GM12878 (cell line): ENCODE measurements around the gene PRDM16. TPM values are rescaled to one million over a fixed set of nuclear protein-coding genes. Genes with fewer than 3 reads are reported as not detected.

Experiments
- CTCF ChIP-seq, 3 experiments: IDR thresholded peaks in 2 of 3; conservative IDR thresholded peaks in 1 of 3; 2 replicates each; pipeline ENCODE4 v1.5.1; 2011; ENCODE audit warnings: low read depth in 3 of 3, low read length in 3 of 3, mild to moderate bottlenecking in 3 of 3, control low read depth in 2 of 3, moderate library complexity in 2 of 3, inconsistent platforms in 1 of 3, mixed read lengths in 1 of 3; ENCODE audit not compliant: control insufficient read depth in 2 of 3, insufficient read depth in 1 of 3; ENCODE audit errors: extremely low read depth in 1 of 3
- RCOR1 ChIP-seq: conservative IDR thresholded peaks from 2 replicates; pipeline ENCODE4 v1.6.1; 2012; ENCODE audit warnings: low read depth, low read length, improper control_type of control experiment
- ZNF217 ChIP-seq: fragments of 450-650 bp; IDR thresholded peaks from 2 replicates; pipeline ENCODE4 v1.6.1; 2017; ENCODE audit warnings: antibody characterized with exemption, mild to moderate bottlenecking
- polyA plus RNA-seq, 11 experiments: library from polyadenylated mRNA; depleted of rRNA in 4 of 11; unstranded in 6 of 11; stranded (reverse) in 5 of 11; fragments of >200 nt; fragmentation: Nextera tagmentation in 4 of 11; fragmentation: Illumina TruSeq in 1 of 11; extraction: Ambion mirVana in 4 of 11; extraction: Trizol in 1 of 11; gene quantifications; 1 replicate in 1 of 11; 2 replicates in 10 of 11; pipeline versions ENCODE4 v1.2.1 to v1.2.3, GENCODE V29; 2011 to 2016; ENCODE audit warnings: inconsistent platforms in 2 of 11, missing spikeins in 2 of 11, low read depth in 1 of 11
- total RNA-seq, 4 experiments: library from RNA; depleted of rRNA in 3 of 4; stranded (reverse); fragments of >200 nt in 3 of 4; fragmentation: Illumina TruSeq in 1 of 4; extraction: Trizol in 1 of 4; gene quantifications; 2 replicates each; pipeline versions ENCODE4 v1.2.1 to v1.2.3, GENCODE V29; 2013 to 2021
- TF ChIP-seq, protein P1 (sequence below): fragments of 450-650 bp; formaldehyde crosslinking; IDR thresholded peaks from 2 replicates; pipeline ENCODE4 v1.5.0; 2022; ENCODE audit warnings: mild to moderate bottlenecking, missing genetic modification characterization
- TF ChIP-seq, protein P2 (sequence below): fragments of 150-350 bp; IDR thresholded peaks from 2 replicates; pipeline ENCODE4 v1.6.1; 2014; ENCODE audit warnings: mild to moderate bottlenecking, low read depth, low read length

PRDM16 gene
- total and polyA plus RNA-seq, 10 of the 15 experiments (the other 5 are each of a cell fraction or from before 2014, with no cell fraction given): 0.03 TPM; not detected in 9

- TF ChIP-seq ZNF217 (no peak), CTCF (IDR thresholded peaks at IDR 0.05 in 2 of 3, conservative IDR thresholded peaks at IDR 0.05 in 1 of 3; ENCODE audit: control insufficient read depth in 2 of 3, extremely low read depth in 1 of 3, insufficient read depth in 1 of 3, low read depth in 3 of 3, low read length in 3 of 3) (no peak), RCOR1 (no peak)
- TF ChIP-seq, protein P1, sequence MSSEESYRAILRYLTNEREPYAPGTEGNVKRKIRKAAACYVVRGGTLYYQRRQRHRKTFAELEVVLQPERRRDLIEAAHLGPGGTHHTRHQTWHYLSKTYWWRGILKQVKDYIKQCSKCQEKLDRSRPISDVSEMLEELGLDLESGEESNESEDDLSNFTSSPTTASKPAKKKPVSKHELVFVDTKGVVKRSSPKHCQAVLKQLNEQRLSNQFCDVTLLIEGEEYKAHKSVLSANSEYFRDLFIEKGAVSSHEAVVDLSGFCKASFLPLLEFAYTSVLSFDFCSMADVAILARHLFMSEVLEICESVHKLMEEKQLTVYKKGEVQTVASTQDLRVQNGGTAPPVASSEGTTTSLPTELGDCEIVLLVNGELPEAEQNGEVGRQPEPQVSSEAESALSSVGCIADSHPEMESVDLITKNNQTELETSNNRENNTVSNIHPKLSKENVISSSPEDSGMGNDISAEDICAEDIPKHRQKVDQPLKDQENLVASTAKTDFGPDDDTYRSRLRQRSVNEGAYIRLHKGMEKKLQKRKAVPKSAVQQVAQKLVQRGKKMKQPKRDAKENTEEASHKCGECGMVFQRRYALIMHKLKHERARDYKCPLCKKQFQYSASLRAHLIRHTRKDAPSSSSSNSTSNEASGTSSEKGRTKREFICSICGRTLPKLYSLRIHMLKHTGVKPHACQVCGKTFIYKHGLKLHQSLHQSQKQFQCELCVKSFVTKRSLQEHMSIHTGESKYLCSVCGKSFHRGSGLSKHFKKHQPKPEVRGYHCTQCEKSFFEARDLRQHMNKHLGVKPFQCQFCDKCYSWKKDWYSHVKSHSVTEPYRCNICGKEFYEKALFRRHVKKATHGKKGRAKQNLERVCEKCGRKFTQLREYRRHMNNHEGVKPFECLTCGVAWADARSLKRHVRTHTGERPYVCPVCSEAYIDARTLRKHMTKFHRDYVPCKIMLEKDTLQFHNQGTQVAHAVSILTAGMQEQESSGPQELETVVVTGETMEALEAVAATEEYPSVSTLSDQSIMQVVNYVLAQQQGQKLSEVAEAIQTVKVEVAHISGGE: no peak
- TF ChIP-seq, protein P2, sequence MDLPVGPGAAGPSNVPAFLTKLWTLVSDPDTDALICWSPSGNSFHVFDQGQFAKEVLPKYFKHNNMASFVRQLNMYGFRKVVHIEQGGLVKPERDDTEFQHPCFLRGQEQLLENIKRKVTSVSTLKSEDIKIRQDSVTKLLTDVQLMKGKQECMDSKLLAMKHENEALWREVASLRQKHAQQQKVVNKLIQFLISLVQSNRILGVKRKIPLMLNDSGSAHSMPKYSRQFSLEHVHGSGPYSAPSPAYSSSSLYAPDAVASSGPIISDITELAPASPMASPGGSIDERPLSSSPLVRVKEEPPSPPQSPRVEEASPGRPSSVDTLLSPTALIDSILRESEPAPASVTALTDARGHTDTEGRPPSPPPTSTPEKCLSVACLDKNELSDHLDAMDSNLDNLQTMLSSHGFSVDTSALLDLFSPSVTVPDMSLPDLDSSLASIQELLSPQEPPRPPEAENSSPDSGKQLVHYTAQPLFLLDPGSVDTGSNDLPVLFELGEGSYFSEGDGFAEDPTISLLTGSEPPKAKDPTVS: no peak
- TF ChIP-seq, all 136 proteins: peak for 0
These were observed 299.1 kb downstream of the PRDM16 start (continued) for GRCh38 chr1:3368059-3368458.
